Heart right ventricle (tissue), 16 donors: ENCODE results near the gene TMIGD2. TPM values are rescaled to one million over a fixed set of nuclear protein-coding genes. Genes with fewer than 3 reads are reported as not detected.
A peak's percentile ranks its signal among the peaks of the same experiment; 100 is the strongest.

Source experiments
- ATAC-seq, 8 donors: fragments of 200-7000 bp; cut with Tn5 transposase; one replicate each; pipeline ENCODE4 v1.9.1; 2020; ENCODE audit warnings: mild to moderate bottlenecking in 8 of 8, moderate library complexity in 8 of 8, moderate number of reproducible peaks in 1 of 8
- DNase-seq, 2 donors: peaks; one replicate each; pipeline ENCODE4 v3.0.0-alpha.2; 2020
- H3K27ac ChIP-seq, 10 donors: fragments of 200-600 bp; sonication (generic) in 2 of 10; one replicate each; pipeline versions ENCODE4 v1.5.0 to v1.8.0; 2020 to 2022; ENCODE audit warnings: mild to moderate bottlenecking in 3 of 10
- H3K27me3 ChIP-seq, 7 donors: fragments of 200-600 bp; one replicate each; pipeline ENCODE4 v1.8.0; 2021 to 2022; ENCODE audit warnings: mild to moderate bottlenecking in 2 of 7
- H3K36me3 ChIP-seq, 9 donors: fragments of 200-600 bp; sonication (generic) in 1 of 9; one replicate each; pipeline versions ENCODE4 v1.5.0 to v1.8.0; 2020 to 2022; ENCODE audit warnings: mild to moderate bottlenecking in 2 of 9
- H3K4me1 ChIP-seq, 9 donors: fragments of 200-600 bp; sonication (generic) in 1 of 9; one replicate each; pipeline versions ENCODE4 v1.5.0 to v1.8.0; 2020 to 2022; ENCODE audit warnings: mild to moderate bottlenecking in 4 of 9
- H3K4me3 ChIP-seq, 10 donors: fragments of 200-600 bp; sonication (generic) in 2 of 10; one replicate each; pipeline versions ENCODE4 v1.5.0 to v1.8.0; 2020 to 2022; ENCODE audit warnings: mild to moderate bottlenecking in 7 of 10, moderate library complexity in 2 of 10
- H3K9me3 ChIP-seq, 11 donors: fragments of 200-600 bp in 10 of 11; sonication (generic) in 2 of 11; one replicate each; pipeline versions ENCODE4 v1.5.0 to v1.8.0; 2013 to 2022; ENCODE audit warnings: mild to moderate bottlenecking in 2 of 11, control low read depth in 1 of 11, moderate library complexity in 1 of 11
- CTCF ChIP-seq, 9 donors: fragments of 200-600 bp; sonication (generic) in 2 of 9; IDR thresholded peaks; one replicate each; pipeline versions ENCODE4 v1.5.0 to v1.8.0; 2021 to 2022; ENCODE audit warnings: antibody characterized with exemption in 9 of 9, mild to moderate bottlenecking in 5 of 9, moderate library complexity in 1 of 9
- WGBS, 2 donors: extraction: QIAGEN DNeasy Blood & Tissue Kit; methylation state at CpG; one replicate each; pipeline ENCODE4 v1.1.7; 2013; ENCODE audit warnings: inconsistent platforms in 1 of 2; 5-methylcytosine and 5-hydroxymethylcytosine counted together
- intact Hi-C, 10 donors: fragments of 100-400 bp; cut with DNase I; formaldehyde crosslinking; loops; one replicate each; pipeline versions ENCODE4 v1.11.1 to v1.14.2; 2022
- polyA plus RNA-seq, 2 donors: library from polyadenylated mRNA; stranded (reverse); fragments of 200-250 nt; gene quantifications; one replicate each; pipeline ENCODE4 v1.2.3, GENCODE V29; 2013
- total RNA-seq, 10 donors: library from RNA; stranded (reverse); fragmentation: NEBNext Ultra II Directional in 3 of 10; extraction: Animal tissue kit (Norgen Biotek cat#: 25700) in 3 of 10; gene quantifications; one replicate each; pipeline versions ENCODE4 v1.2.1 to v1.2.4, GENCODE V29; 2021 to 2023
- donor health status: Arrhythmogenic right ventricular cardiomyopathy.
- donor health status: ischemic (EF 13 %, LVEDD 7.1; RV severe dilation, severe dysfunction).
- donor health status: healthy with polysubstance abuse.
- donor health status: DM: no; HTN: yes; CAD: no.
- donor health status: DM: no; HTN: no; CAD: no.
- donor health status: ischemic (EF 25% LVEDD 6.9; RV normal size, moderate dysfunction).
- donor health status: ischemic (EF 25% LVEDD 5.7; RV mildly dilated, moderate dysfunction).
- donor health status: healthy.
- donor health status: DM: yes; HTN: yes; CAD: no.
- donor health status: Ischemic cardiomyopathy.
- donor health status: ischemic (EF 35%, LVEDD 5.7; RV mildly dilated, moderate dysfunction).
- donor health status: nonischemic (EF 11% LVEDD 7.7; RV severe dilation, severe dysfunction).
- donor health status: DM: yes; HTN: yes; CAD: no.
- donor health status: PGD.
- donor health status: ischemic (EF 29% LVEDD 5.4; RV normal size, mild dysfunction).
- donor health status: nonischemic (EF 23%, LVEDD 6.1; RV moderate dilation, normal function).

TMIGD2 gene
- total and polyA plus RNA-seq, 12 donors = 0.07 to 0.35 TPM; not detected in 10

- DNase-seq (peak; percentile 34 to 53), ATAC-seq (peak; percentile 57 to 72 (median 66))
- Histone ChIP-seq H3K27me3 (no peaks in the 10 kb centered on the region), H3K4me1 (no peaks in the 10 kb centered on the region), H3K4me3 (no peak overlapping the region), H3K36me3 (peaks cover 0 to 96% (median 47%) of the 10 kb centered on the region in 9 donors), H3K27ac (no peak overlapping the region), H3K9me3 (peaks cover 0 to 7% (median 0%) of the 10 kb centered on the region in 11 donors)
- peak; percentile 71 to 90 (median 85) for TF ChIP-seq CTCF (IDR thresholded peaks at IDR 0.05)
- 34 to 47% methylated on average over 21 of the region's 21 CpGs for WGBS, 2 donors
- intact Hi-C loops = loop anchor here in 8 of 10 donors (2.0 to 10.0 kb wide), 5 partner anchors 85 to 258 kb away; partner anchors contain the start of genes CHAF1A (in 1 of the 8) and SH3GL1 (in 1 of the 8)
Measured at GRCh38 chr19:4267101-4267900, 34.9 kb downstream of the TMIGD2 start.

GRCh38 chr19:4266253-4267000, 35.8 kb downstream of the TMIGD2 start:
- no peaks in the 10 kb centered on the region for H3K27me3 ChIP-seq
- no peaks in the 10 kb centered on the region for H3K4me1 ChIP-seq
- H3K4me3 ChIP-seq = no peak overlapping the region
- H3K9me3 ChIP-seq = no peaks in the 10 kb centered on the region
- WGBS, 2 donors = 93 to 94% methylated on average over 18 of the region's 18 CpGs
- TF ChIP-seq CTCF (IDR thresholded peaks at IDR 0.05) = no peak
- ATAC-seq = no peak
- H3K36me3 ChIP-seq = peaks cover 0 to 97% (median 44%) of the 10 kb centered on the region in 9 donors
- intact Hi-C loops = loop anchor here in 8 of 10 donors (2.0 to 10.0 kb wide), 5 partner anchors 86 to 258 kb away; partner anchors contain the start of genes CHAF1A (in 1 of the 8) and SH3GL1 (in 1 of the 8)
- DNase-seq = no peak
- no peak overlapping the region for H3K27ac ChIP-seq

DNA sequence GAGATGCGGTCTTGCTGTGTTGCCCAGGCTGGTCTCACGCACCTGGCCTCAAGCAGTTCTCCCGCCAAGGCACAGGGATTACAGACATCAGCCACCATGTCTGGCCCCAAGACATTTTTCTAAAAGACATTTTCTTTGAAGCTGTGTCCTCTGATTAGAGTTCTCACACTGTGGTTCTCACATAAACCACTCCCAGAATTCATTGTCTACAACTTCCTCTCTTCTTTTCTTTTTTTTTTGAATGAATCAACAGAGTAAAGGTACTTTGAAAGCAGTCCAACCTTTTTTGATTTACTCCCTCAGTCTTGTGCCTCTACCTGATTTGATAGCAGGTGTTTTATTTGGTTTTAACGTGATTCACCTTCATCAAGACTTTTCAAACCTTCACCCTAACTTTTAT, 37.4 kb downstream of the TMIGD2 start:
- peaks cover 0 to 97% (median 53%) of the 10 kb centered on the region in 9 donors for H3K36me3 ChIP-seq
- no peaks in the 10 kb centered on the region for H3K9me3 ChIP-seq
- H3K27me3 ChIP-seq = no peaks in the 10 kb centered on the region
- no peak overlapping the region for H3K27ac ChIP-seq
- no peaks in the 10 kb centered on the region for H3K4me1 ChIP-seq
- 79 to 88% methylated on average over 4 of the region's 4 CpGs for WGBS, 2 donors
- intact Hi-C loops = loop anchor here in 8 of 10 donors (5.0 to 10.0 kb wide), 4 partner anchors 87 to 260 kb away; partner anchors contain the start of genes CHAF1A (in 1 of the 8) and SH3GL1 (in 1 of the 8)
- no peak overlapping the region for H3K4me3 ChIP-seq
- ATAC-seq = no peak
- TF ChIP-seq CTCF (IDR thresholded peaks at IDR 0.05) = no peak
- no peak for DNase-seq

DNA sequence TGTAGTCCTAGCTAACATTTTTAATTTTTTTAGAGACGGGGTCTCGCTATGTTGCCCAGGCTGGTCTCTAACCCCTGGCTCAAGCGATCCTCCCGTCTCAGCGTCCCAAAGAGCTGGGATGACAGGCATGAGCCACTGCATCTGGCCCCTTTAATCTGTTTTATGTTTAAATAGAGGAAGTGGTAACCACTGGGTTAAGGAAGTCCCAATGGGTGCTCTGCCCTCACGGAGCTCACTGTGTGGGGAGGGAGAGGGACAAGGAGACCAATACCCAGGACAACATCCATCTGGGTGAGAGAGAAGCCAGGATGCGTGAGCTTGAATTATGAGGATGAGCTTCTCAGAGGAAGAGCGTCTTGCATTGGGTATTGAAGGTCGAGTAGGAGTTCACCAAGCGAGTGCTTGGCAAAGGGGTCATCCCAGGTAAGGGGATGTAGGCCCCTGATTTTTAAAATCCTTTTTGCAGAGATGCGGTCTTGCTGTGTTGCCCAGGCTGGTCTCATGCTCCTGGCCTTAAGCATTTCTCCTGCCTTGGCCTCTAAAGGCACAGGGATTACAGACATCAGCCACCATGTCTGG, 41.5 kb downstream of the TMIGD2 start:
- Histone ChIP-seq H3K4me3 (no peak overlapping the region), H3K27ac (no peak overlapping the region), H3K36me3 (peaks cover 4 to 98% (median 51%) of the 10 kb centered on the region in 9 donors), H3K9me3 (peaks cover 0 to 12% (median 6%) of the 10 kb centered on the region in 11 donors), H3K4me1 (no peaks in the 10 kb centered on the region), H3K27me3 (no peaks in the 10 kb centered on the region)
- WGBS, 2 donors = 93 to 95% methylated on average over 11 of the region's 11 CpGs
- DNase-seq (no peak), ATAC-seq (peak in 1 of 8 donors; percentile 20)
- no peak for TF ChIP-seq CTCF (IDR thresholded peaks at IDR 0.05)
- intact Hi-C loops = loop anchor here in 3 of 10 donors (5.0 to 10.0 kb wide), 2 partner anchors 92 to 264 kb away; no protein-coding TSS in a partner anchor
